Suppressor macrophage (primary cell): ENCODE data around the gene EMSY.
A peak's percentile ranks its signal among the peaks of the same experiment; 100 is the strongest.
"Not testable (repeated sequence)": the region's sequence is repeated elsewhere in the genome, so short reads cannot be mapped to it uniquely, and the experiment has no call there.

ENCODE experiments used
- DNase-seq, 4 experiments: peaks; one replicate each; pipeline ENCODE4 v3.0.0-alpha.2; 2020 to 2022

EMSY gene

DNA sequence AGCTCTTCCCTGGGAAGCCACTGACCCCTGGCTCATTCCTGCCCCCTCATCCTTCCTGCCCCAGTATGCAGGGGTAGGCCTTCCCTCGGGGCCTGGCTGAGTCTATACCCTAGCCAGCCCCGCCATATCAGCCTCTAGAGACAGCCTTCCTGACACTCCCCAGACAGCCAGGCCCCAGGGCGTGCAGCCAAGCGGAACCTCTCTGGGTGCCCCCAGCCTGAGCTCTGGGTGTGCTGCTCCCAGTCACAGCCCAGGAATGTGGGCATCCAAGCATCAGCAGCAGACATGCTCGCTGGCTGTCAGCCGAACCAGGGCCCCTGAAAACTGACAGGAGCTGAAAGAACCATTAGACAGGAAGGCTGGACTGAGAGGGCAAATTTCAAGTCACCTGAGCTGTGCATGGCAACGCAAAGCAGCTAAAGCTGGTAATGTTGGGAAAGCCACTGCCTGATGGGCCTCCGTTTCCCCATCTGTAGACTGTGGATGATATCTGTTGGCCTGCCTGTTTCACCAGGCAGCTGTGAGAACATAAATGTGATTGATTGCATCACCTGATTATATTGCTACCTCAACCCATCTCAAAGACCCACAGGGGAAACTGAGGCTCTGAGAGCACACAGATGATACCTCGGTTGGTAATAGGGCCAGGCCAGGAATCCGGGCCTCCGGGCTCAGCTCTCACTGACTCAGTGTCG is 132.6 kb downstream of the EMSY start:
- DNase-seq: no peak

DNA sequence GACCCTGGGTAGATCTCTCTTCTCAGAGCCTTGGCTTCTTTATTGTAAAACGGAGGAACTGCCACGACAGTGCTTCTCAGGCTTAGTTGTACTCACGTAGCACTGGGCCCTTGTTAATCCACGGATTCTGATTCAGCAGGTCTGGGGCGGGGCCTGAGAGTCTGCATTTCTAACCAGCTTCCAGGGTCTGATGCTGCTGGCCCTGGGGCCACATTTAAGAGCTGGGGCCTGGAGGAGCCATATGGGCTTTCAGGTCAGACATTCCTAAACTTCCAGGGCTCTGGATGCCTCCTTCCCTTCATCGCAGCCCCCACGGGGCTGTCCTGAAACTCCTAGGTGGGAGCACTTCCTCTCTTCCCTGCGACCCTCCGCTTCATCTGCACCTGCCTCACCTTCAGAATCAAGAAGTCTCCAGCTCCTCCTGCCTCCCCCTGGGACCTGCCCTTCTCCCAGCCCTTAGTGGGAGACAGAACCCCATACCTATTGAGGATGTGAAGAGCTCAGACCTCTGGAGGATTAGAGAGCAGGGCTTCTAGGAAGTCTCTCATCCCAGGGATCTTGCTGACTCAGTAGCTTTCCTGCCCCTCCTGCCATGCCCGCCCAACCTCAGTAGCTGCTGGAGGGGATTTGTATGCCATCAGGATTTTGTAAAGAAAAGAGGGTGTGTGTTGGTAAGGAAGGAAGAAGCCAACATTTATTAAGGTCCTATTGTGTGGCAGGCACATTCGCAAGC is 133.3 kb downstream of the EMSY start:
- no peak for DNase-seq

DNA sequence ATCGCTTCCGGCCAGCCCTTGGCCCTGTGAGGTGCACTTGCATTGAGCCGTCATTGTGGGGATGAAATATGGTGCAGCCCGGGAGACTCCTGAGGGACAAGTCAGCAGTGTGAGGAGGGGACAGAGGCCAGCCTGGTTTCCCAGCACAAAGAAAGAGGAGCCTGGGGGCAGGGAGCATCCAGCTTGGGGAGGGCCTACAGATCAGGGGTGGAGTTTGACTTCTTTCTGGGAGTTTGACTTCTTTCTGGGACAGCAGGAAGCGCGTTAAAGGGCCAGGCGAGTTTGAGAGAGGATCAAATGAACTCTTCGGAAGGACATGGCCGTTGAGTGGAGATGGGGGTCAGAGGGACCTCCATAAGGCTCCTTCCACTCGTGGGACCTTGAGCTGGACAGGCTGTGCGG is 133.8 kb downstream of the EMSY start:
- DNase-seq: no peak

DNA sequence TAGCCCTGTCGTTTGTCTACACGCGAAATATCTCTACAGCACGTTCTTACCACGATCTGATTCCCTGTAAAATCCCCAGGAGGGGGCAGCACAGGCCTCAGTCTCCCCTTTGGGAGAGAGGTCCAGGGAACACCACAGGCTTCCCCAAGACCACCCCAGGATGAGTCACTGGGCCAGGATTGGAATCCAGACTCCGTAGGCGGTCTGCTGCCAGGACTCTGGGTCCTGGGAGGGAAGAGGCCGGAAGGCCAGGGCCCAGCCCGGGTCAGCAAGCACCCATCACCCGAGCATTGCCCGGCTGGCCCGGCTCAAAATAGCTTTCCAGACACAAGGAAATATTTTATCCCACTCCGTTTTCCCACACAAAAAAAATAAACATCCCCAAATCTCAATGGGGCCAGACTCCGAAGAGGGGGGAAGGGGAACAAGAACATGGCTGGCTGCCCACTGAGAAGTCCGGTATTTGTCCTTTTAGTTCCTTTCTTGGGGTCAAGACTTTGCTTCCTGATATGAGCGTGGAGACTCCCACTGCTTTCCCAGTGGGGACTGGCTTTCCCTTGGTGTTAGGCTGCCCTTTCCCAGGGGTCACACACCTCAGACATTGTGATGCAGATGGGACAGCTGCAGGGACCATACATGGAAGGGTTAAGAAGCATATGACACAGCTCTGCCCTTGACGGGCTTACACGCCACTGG is 134.4 kb downstream of the EMSY start:
- DNase-seq: no peak

DNA sequence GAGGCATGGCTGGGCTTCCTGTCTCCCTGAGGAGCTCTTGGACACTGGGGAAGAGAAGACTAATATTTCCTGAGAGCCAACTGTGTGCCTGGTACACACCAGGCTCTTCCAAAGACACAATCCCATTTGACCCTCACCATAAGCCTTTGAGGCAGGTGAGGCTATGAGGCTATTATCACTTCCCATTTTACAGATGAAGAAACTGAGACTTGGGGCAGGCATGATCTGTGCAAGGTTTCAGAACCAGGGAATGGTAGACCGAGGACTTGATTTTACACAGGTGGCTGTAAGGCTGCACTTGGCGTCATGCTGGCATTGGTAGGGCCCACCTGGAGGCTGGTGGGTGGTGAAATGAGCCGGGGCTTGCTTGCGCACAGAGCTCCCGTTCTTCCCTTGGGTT is 134.9 kb downstream of the EMSY start:
- DNase-seq: no peak

DNA sequence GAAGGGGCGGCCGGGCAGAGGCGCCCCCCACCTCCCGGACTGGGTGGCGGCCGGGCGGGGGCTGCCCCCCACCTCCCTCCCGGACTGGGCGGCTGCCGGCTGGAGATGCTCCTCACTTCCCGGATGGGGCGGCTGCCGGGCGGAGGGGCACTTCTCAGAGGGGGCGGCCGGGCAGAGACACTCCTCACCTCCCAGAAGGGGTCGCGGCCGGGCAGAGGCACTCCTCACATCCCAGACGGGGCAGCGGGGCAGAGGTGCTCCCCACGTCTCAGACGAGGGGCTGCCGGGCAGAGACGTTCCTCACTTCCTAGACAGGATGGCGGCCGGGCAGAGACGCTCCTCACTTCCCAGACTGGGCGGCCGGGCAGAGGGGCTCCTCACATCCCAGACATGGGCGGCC is 137.7 kb downstream of the EMSY start:
- not testable (repeated sequence) for DNase-seq

DNA sequence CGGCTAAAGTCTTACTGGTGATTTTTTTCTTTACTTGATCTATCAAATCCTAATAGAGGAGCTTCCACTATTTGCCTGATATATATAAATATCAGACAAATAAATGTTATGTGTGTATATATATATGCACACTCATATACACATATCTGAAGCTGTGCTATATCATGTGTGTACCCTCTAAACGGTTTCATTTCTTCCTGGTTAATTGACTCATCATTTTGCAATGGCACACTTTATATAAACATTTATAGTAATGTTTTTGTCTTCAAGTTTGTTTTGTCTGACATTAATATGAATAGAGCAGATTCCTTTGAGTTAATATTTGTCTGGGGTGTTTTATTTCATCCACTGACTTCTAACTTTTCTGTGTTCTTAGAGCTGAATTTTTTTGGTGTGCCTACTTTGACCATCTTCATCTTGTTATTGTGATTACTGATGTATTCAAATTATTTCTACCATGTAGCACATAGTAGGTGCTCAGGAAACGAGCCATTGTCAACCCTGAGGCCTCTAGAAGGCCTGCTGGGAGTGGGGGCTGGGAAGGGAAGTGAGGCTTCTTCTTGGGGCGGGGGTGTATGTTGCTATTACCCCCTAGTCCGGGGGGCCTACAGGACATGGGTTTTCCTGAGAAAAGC is 143.1 kb downstream of the EMSY start:
- no peak for DNase-seq

DNA sequence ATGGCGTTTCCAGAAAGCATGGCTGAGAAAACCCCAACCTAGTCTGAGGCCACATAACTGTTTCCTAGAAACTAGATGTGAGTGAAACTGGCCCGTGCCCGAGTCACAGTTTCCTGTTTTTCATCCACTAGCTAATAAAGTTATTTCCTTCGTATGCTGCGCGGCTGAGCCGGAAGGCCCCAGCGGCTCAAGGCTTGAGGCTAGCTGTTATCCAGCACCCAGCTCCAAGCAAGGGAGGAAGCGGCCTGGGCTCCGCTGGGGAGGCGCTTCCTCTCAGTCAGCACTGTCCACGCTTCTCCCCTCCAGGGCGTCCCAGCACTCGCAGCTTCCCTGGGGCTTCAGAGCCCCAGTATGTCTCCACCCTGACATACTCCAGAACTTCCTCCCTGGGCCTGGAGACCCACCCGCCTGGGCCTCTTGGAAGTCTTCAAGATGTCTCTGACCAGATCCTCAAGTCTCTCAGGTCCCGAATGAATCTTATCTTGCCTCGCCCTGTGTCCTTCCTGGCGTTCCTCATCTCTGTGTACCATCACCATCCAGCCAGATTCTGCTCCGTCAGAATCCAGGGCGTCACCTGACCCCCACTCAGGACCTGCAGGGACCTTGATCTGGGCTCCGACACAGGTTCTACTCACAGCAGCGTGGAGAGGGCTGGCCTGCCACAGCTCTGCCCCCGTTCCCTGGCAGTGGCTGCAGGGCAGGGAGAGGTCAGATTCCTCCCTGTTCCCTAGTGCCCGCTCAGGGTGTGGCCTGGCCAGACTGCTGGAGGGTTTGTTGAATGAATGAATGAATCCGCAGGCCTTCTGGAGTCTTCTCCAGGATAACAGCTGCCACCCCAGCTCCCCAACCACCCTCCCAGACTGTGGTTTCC is 143.9 kb downstream of the EMSY start:
- DNase-seq: peak; percentile 88 to 94 (median 92)

DNA sequence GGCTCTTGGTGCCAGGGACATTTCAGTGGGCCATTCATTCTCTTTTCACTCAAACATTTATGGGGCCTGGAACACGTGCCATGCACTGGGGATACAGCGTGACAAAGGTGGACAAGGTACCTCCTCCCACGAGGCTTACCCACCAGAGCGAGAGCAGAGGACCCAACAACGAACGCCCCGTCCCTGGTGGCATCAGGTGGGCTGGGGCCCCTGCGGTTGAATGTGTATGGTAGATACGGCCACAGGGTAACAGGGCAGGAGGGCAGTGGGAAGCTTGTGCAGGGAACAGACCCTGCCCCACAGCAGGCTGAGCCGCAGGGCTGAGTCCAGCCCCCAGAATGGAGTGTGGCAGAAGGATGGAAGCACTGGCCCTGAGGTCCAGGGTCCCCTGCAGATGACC is 144.7 kb downstream of the EMSY start:
- DNase-seq: no peak

DNA sequence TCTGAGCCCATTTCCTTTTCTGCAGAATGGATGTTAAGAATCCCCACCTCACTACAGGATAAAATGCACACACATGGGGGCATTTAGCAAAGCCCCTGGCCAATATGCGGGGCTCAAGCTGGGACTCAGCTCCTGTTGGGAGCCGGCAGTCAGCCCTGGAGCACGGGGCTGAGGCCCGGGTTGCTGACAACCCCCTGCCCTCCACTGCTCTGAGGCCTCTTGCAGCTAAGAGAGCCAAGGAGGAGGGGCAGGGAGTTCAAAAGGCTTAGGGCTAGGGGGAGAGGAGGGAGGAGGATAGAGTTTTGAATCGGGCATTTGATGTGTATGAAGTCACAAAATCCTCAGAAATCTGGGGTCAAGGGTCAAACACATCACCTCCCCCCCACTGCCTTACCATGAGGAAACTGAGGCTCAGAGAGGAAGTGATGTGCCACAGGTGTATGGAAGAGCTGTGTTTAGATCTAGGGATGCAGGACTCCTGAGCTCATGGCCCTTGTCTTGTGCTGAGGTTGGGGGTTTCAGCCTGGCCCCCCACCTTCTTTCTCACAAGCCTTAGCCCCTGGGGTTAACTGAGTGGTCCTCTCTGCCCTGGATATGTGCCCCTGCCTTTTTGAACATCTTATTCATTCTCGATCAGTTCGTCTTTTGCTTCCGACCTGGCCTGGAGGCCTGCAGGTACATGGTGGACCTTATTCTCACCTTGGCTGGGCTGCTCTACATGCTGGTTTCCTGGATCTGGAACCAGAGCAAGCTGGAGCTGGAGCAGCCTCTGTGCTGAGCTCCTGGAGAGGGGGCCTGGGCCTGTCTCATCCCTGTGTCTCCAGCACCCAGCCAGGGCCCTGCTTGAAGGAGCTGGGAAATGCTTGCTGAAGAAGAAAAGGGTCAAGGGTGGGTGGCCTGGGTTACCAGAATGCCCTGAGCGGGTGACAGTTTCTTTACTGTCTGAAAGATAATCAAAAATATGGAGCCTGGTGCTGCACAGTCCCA is 145.4 kb downstream of the EMSY start:
- DNase-seq: no peak

DNA sequence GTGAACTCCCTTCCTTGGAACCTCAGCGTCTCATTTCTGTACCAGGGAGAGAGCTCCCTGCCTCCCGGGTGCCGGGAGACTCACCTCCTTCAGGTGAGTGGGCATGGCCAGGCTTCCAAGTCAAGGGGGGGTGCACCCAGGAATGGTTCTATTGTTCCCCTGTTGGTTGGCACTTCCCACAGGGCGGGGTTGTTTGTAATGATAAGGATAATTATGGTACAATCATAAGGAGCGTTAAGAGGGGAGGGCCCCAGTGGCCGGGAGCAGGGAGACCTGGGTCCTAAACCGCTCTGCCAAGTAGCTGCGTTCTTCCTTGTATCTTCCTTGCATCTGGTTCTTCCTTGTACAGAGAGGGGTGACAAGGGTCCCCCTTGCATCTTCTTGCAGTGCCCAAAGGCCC is 146.6 kb downstream of the EMSY start:
- no peak for DNase-seq

DNA sequence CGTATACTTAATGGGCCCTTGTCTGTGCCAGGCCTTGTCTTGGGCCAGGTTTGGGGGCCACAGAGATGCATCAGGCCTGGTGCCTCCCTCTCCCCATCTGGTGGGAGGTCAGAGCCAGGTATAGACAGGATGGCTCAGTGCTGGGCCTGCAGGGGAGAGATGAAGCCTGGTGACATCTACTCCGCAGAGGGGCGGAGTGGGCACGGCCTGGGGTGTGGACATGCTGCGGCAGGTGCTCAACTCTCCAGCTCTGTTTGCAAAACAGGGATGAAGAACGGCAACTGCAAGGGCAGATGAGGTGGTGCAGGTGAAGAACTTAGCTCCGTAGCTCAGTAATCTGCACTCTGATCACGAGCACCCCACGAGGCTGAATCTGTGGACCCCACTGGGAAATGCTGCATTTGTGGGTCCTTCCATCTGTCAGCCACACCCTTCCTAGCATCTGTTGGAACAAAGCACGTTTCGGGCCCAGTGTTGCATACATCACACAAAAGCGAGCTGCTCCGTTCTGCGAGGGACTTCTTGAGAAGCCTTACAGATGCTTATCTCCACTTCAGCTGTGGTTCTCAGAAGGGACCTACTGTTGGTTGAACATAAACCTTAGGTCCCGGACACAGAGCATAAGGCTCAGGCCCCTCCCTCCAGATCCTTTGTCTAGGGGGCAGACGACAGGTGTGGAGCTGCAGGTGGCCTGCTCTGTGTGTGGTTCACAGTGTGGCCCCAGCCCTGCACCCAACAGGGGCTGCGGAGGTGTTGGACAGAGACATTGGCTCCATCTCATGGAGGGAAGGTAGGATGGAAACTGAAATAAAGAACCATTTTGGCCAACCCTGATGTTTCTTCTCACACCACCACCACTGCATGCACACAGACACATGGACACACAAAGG is 147.5 kb downstream of the EMSY start:
- no peak for DNase-seq

DNA sequence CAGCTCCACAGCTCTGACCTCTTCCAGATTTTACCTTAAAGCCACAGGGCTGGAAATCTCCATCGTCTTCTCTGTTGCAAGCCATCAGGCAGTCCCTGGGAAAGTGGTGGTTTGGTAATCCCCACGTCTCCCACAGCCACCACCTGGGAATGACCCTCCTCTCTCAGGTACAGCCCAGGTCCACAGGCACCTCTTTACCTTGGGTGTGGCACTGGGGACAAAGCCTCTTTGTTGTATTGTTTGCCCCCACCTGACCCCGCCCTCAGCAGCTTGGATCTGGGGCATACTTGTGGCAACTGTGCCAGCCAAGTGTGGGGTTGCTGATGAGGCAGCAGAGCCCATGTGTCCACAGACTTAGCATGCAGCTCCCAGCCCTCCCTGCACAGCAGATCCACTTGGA is 148.1 kb downstream of the EMSY start:
- no peak for DNase-seq

DNA sequence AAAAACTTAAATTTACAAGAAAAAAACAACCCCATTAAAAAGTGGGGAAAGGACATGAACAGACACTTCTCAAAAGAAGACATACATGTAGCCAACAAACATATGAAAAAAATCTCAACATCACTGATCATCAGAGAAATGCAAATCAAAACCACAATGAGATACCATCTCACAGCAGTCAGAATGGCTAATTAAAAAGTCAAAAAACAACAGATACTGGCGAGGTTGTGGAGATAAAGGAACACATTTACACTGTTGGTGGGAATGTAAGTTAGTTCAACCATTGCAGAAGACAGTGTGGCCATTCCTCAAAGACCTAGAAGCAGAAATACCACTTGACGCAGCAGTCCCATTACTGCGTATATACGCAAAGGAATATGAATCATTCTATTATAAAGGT is 150.3 kb downstream of the EMSY start:
- DNase-seq: not testable (repeated sequence)

DNA sequence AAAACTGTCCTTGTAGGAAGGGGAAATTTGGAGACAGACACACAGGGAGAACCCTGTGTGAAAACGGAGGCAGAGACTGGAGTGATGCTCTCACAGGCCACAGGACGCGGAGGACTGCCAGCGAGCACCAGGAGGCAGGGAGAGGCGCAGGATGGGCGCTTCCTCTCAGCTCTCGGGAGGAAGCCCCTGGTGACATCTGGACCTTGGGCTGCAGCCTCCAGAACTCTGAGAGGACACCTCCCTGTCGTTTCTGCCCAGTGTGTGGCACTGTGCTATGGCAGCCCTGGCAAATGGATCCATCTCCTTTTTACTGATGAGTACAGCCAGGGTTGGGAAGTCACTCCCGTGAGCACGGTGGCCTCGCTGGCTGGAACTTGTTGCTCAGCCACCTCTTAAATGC is 151.8 kb downstream of the EMSY start:
- no peak for DNase-seq

DNA sequence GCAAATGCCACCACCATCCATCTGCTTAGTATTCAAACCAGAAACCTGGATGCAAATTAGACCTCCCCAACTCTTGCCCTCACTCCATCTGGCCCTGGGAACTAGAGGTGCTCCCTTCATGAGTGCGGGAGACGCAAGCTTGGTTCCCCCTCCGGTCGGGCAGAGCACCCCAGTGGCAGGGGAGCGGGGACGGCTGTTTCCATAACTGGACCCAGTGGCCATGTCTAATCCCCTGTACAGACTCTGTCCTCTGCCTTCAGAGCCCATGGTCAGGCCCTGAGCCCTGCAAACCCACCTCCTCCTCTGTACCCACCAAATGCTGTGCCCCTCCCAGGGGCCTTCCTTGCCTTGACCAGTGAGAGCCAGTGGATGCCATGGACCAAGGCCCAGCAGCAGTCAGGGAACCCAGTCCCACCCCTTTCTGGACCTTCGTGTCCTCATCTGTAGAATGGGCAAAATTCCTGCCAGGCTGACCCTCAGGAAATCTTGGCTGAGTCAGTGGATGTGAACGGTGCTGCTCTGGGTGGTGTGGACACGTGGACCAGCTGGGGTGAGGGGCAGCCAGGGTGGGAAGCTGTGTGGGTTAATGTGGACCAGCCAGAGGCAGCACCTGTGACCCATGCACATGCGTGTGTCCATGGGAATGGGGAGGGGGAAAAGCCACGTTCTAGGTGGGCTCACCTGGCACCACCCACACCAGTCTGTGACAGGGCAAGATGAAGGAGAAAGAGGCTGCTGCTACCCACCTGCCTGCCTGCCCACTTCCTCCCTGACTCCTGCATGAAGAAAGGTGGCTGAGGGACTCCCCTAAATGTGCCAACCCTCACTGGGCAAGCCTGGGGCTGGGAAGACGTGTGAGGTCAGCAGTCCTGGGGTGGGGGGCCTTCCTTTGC is 153.0 kb downstream of the EMSY start:
- DNase-seq: no peak

DNA sequence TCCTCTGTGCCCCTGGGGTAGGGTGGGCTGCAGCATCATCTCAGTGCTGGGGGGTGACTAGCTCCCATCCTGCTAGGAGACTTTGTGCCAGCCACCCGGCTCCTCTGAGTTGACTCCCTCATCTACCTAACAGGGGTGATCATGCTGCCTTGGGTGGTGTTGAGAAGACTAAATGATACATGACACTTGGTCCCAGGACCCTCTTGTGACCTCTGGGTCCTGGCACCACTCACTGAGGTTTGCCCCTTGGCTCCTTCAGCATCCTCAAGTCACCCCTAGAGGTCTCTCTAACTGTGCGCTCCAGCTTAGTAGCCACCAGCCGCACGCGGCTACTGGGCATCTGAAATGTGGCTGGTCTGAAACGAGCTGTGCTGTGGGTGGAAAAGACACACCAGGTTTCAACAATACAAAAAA is 153.6 kb downstream of the EMSY start:
- peak; percentile 51 to 82 (median 72) for DNase-seq

DNA sequence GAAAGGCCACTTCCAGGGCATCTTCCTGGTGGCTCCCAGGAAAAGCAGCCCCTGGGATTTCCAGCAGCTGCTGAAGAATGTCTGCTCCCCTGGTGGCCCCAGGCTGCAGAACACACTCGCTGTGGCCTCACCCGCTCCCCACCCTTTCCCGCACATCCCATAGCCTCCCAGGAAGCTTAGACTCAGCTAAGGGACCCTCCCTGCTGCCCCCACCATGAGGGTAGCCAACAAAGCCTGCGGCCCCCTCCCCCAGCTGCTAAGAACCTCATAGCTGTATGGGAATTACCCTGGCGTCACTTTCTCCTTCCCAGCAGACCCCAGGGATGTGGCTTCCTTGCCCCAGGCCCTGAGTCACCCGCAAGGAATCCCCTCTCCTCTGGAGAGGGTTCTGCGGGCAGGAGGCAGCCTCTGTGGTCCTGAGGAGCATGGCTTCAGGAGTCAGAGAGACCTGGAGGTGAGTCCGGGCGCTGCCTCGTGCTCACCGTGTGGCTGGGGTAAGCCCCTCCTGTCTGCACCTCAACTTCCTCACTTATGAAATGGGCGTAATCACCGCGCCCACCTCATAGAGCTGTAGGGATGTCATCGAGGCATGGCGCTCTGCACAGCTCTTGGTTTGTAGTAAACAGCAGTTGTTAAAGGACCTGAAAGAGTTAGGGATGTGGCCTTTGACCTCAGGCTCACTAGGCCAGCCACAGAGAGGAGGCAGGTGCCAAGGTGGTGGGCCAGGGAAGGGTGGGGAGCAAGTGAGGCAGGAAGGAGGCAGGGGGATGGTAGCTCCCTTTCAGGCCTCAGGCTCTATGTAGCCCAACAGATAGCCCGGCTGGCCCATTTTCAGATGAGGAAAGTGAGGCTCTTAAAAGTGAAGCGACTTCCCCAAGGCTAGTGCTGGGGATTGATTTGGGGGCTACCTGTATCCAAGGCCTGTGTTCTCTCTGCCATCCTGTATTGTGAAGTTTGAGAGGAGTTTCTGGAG is 154.5 kb downstream of the EMSY start:
- DNase-seq: no peak
